ENCODE results near the gene CDC42EP4.
"Not testable (repeated sequence)": the region's sequence is repeated elsewhere in the genome, so short reads cannot be mapped to it uniquely, and the experiment has no call there.

Gene CDC42EP4

GRCh38 chr17:73318836-73319235 is 7.0 kb upstream of the CDC42EP4 start:
- no peak for DNase-seq (ENCODE audit: low spot score)

- no peak for DNase-seq (ENCODE audit: low spot score)
These were observed 6.6 kb upstream of the CDC42EP4 start for GRCh38 chr17:73318427-73318813.

GRCh38 chr17:73317513-73318426 is 6.0 kb upstream of the CDC42EP4 start:
- DNase-seq (ENCODE audit: low spot score): no peak

GRCh38 chr17:73316919-73317505 is 5.2 kb upstream of the CDC42EP4 start:
- no peak for DNase-seq (ENCODE audit: low spot score)

GRCh38 chr17:73315471-73315870 is 3.7 kb upstream of the CDC42EP4 start:
- no peak for DNase-seq (ENCODE audit: low spot score)

- DNase-seq (ENCODE audit: low spot score): no peak
These were observed 1.8 kb upstream of the CDC42EP4 start for GRCh38 chr17:73313526-73314127.

GRCh38 chr17:73312887-73313286 is 1.1 kb upstream of the CDC42EP4 start:
- DNase-seq (ENCODE audit: low spot score): not testable (repeated sequence)

- no peak for DNase-seq (ENCODE audit: low spot score)
These were observed 397 bp downstream of the CDC42EP4 start for GRCh38 chr17:73311428-73311780.

GRCh38 chr17:73309727-73310596 is 1.8 kb downstream of the CDC42EP4 start:
- no peak for DNase-seq (ENCODE audit: low spot score)

GRCh38 chr17:73308959-73309358 is 2.8 kb downstream of the CDC42EP4 start:
- DNase-seq (ENCODE audit: low spot score): not testable (repeated sequence)

- DNase-seq (ENCODE audit: low spot score): no peak
These were observed 3.6 kb downstream of the CDC42EP4 start for GRCh38 chr17:73308017-73308823.

GRCh38 chr17:73307130-73307529 is 4.7 kb downstream of the CDC42EP4 start:
- no peak for DNase-seq (ENCODE audit: low spot score)

- no peak for DNase-seq (ENCODE audit: low spot score)
These were observed 5.7 kb downstream of the CDC42EP4 start for GRCh38 chr17:73305845-73306836.

- DNase-seq (ENCODE audit: low spot score): no peak
These were observed 6.6 kb downstream of the CDC42EP4 start for GRCh38 chr17:73304971-73305812.

GRCh38 chr17:73304438-73304837 is 7.4 kb downstream of the CDC42EP4 start:
- DNase-seq (ENCODE audit: low spot score): no peak

GRCh38 chr17:73302189-73302588 is 9.6 kb downstream of the CDC42EP4 start:
- DNase-seq (ENCODE audit: low spot score): no peak

- DNase-seq (ENCODE audit: low spot score): no peak
These were observed 10.4 kb downstream of the CDC42EP4 start for GRCh38 chr17:73301369-73301768.

- no peak for DNase-seq (ENCODE audit: low spot score)
These were observed 11.4 kb downstream of the CDC42EP4 start for GRCh38 chr17:73300392-73300791.
